AG04450 (cell line): Measurements from ENCODE around the gene CDKAL1. TPM values are rescaled to one million over a fixed set of nuclear protein-coding genes. Genes with fewer than 3 reads are reported as not detected.
"Not testable (repeated sequence)": the region's sequence is repeated elsewhere in the genome, so short reads cannot be mapped to it uniquely, and the experiment has no call there.

Experiments used
- CTCF ChIA-PET: fragments of 300-600, 350-600 bp; formaldehyde crosslinking; extraction: SDS; loops from one replicate; lab custom pipeline; 2022; ENCODE audit warnings: antibody characterized with exemption, inconsistent platforms; lab: Charles Lee
- POLR2A ChIA-PET: fragments of 350-600 bp; formaldehyde crosslinking; extraction: SDS; loops from one replicate; lab custom pipeline; 2021; ENCODE audit warnings: antibody characterized with exemption, inconsistent platforms; lab: Yijun Ruan, JAX
- DNase-seq: peaks from one replicate; pipeline ENCODE4 v3.0.0-alpha.2; 2011; ENCODE audit warnings: low read depth, low spot score
- H3K27ac ChIP-seq: one replicate; pipeline ENCODE4 v1.5.1; 2012; ENCODE audit warnings: low read depth, low read length, control low read depth
- H3K27me3 ChIP-seq: one replicate; pipeline ENCODE4 v1.6.0; 2012; ENCODE audit warnings: low read length; ENCODE audit not compliant: control insufficient read depth, insufficient read depth
- H3K4me3 ChIP-seq: 2 replicates; pipeline ENCODE4 v1.5.1; 2011; ENCODE audit warnings: mild to moderate bottlenecking, low read depth, low read length, control low read depth
- H3K9me3 ChIP-seq: 2 replicates; pipeline ENCODE4 v1.5.1; 2012; ENCODE audit warnings: low read length; ENCODE audit not compliant: control insufficient read depth, insufficient read depth
- CTCF ChIP-seq: IDR thresholded peaks from 2 replicates; pipeline ENCODE4 v1.5.1; 2011; ENCODE audit warnings: low read depth, low read length, control low read depth, inconsistent platforms
- polyA plus RNA-seq: library from polyadenylated mRNA; depleted of rRNA; stranded (reverse); fragments of >200 nt; gene quantifications from 2 replicates; pipeline ENCODE4 v1.2.3, GENCODE V29; 2011

CDKAL1 gene
- polyA plus RNA-seq, 1 experiment, result 9.2 TPM

- peaks cover 2% of the 10 kb centered on the region; the same call in 1 of the 2 replicates for H3K9me3 ChIP-seq
- DNase-seq, result no peak
- CTCF ChIA-PET, result no interaction called here
- TF ChIP-seq CTCF, result no peak
- H3K27ac ChIP-seq, result no peak overlapping the region
- H3K4me3 ChIP-seq, result no peak overlapping the region
- H3K27me3 ChIP-seq, result no peaks in the 10 kb centered on the region
- POLR2A ChIA-PET, result no interaction called here
Measured at GRCh38 chr6:20746024-20746423, 211.8 kb downstream of the CDKAL1 start.

- CTCF ChIA-PET, result no interaction called here
- TF ChIP-seq CTCF, result no peak
- Histone ChIP-seq H3K27ac (no peak overlapping the region), H3K27me3 (no peaks in the 10 kb centered on the region), H3K9me3 (peaks cover 2% of the 10 kb centered on the region; the same call in 1 of the 2 replicates), H3K4me3 (no peak overlapping the region)
- DNase-seq, result no peak
- POLR2A ChIA-PET, result no interaction called here
Measured at GRCh38 chr6:20746805-20747558, 212.7 kb downstream of the CDKAL1 start.

- Histone ChIP-seq H3K27ac (no peak overlapping the region), H3K9me3 (peaks cover 2% of the 10 kb centered on the region; the same call in 1 of the 2 replicates), H3K27me3 (no peaks in the 10 kb centered on the region), H3K4me3 (no peak overlapping the region)
- ChIA-PET CTCF (interaction anchor here (0.6 kb wide), 1 partner anchor 193 kb away, joined by 4 read pairs; no protein-coding TSS in a partner anchor), POLR2A (no interaction called here)
- no peak for TF ChIP-seq CTCF
- no peak for DNase-seq
Measured at GRCh38 chr6:20747991-20748390, 213.7 kb downstream of the CDKAL1 start.

GRCh38 chr6:20751293-20751935 lies 217.2 kb downstream of the CDKAL1 start:
- Histone ChIP-seq H3K27me3 (no peaks in the 10 kb centered on the region), H3K4me3 (no peak overlapping the region), H3K9me3 (peaks cover 2% of the 10 kb centered on the region; the same call in 1 of the 2 replicates), H3K27ac (no peak overlapping the region)
- ChIA-PET POLR2A (interaction anchor here (0.7 kb wide), 1 partner anchor 328 kb away, joined by 3 read pairs; no protein-coding TSS in a partner anchor), CTCF (interaction anchor here (0.7 kb wide), 2 partner anchors 89 to 398 kb away, joined by 3 to 14 read pairs; no protein-coding TSS in a partner anchor)
- DNase-seq, result no peak
- no peak for TF ChIP-seq CTCF

- CTCF ChIA-PET, result interaction anchor here (0.6 kb wide), 1 partner anchor 86 kb away, joined by 9 read pairs; no protein-coding TSS in a partner anchor
- POLR2A ChIA-PET, result no interaction called here
- DNase-seq, result no peak
- no peak overlapping the region for H3K27ac ChIP-seq
- no peak overlapping the region for H3K4me3 ChIP-seq
- no peaks in the 10 kb centered on the region for H3K27me3 ChIP-seq
- H3K9me3 ChIP-seq, result no peaks in the 10 kb centered on the region
- TF ChIP-seq CTCF, result no peak
Measured at GRCh38 chr6:20755631-20756030, 221.4 kb downstream of the CDKAL1 start.

GRCh38 chr6:20756584-20757147 lies 222.4 kb downstream of the CDKAL1 start:
- H3K27me3 ChIP-seq, H3K27ac ChIP-seq, POLR2A ChIA-PET, H3K9me3 ChIP-seq, CTCF ChIA-PET, H3K4me3 ChIP-seq, DNase-seq: not testable (repeated sequence)
